ENCODE measurements around the gene PARVG. TPM values are rescaled to one million over a fixed set of nuclear protein-coding genes. Genes with fewer than 3 reads are reported as not detected.

PARVG gene
- total and polyA plus RNA-seq, 2 of the 8 experiments (the other 6 are each of a cell fraction or from before 2014, with no cell fraction given) = 0.37 to 1.5 TPM

- CTCF ChIA-PET (ENCODE audit: partially characterized antibody) = interaction anchor here (0.6 to 1.4 kb wide), 2 partner anchors 105 to 608 kb away, joined by 5 to 6 read pairs; no protein-coding TSS in a partner anchor
- WGBS, 2 experiments (ENCODE audit: extremely low coverage in 1 of 2, insufficient coverage in 1 of 2, insufficient read length in 1 of 2, insufficient replicate concordance in 2 of 2, low coverage in 1 of 2, low lambda C conversion rate in 2 of 2, missing lambda C conversion rate in 1 of 2) = 94% methylated on average over 9 of the region's 12 CpGs; no CpG with 5 or more reads in 1 of the 2 experiments
These were observed 7.0 kb downstream of the PARVG start for GRCh38 chr22:44187652-44188230.

More at GRCh38 chr22:44187652-44188230, 7.0 kb downstream of the PARVG start:
- Histone ChIP-seq H3K79me2 (ENCODE audit: control insufficient read depth in 1 of 2, insufficient read depth in 2 of 2, low read length in 2 of 2) (no peaks in the 10 kb centered on the region), H3K9ac (replicated peaks in 1 of 4; ENCODE audit: extremely low read depth in 1 of 4, low read depth in 3 of 4, low read length in 3 of 4) (no peak overlapping the region), H3K56ac (replicated peaks; ENCODE audit: insufficient read length, low read depth, low read length) (no peak overlapping the region), H2BK120ac (replicated peaks; ENCODE audit: low read depth, low read length) (no peak overlapping the region), H2BK12ac (ENCODE audit: low read depth, low read length) (no peak overlapping the region), H4K8ac (ENCODE audit: extremely low read depth, insufficient read depth, low read length) (0 out of 2 replicates have a peak overlapping the region, but pooled peaks have one; percentile 57), H2BK5ac (ENCODE audit: low read depth, low read length) (no peak overlapping the region), H3K23me2 (ENCODE audit: low read depth, low read length) (no peaks in the 10 kb centered on the region), H3K4ac (replicated peaks; ENCODE audit: insufficient read length, low read depth, low read length) (no peak overlapping the region), H3K27me3 (replicated peaks in 1 of 4; ENCODE audit: control insufficient read depth in 3 of 4, extremely low read depth in 1 of 4, insufficient read depth in 3 of 4, low read length in 3 of 4) (no peaks in the 10 kb centered on the region), H3K23ac (ENCODE audit: insufficient read length) (no peak overlapping the region), H3K4me2 (ENCODE audit: insufficient read depth in 1 of 2, low read depth in 2 of 2, low read length in 2 of 2) (no peak overlapping the region), H3K9me3 (ENCODE audit: insufficient read depth in 2 of 2, low read depth in 1 of 2, low read length in 1 of 2) (no peaks in the 10 kb centered on the region), H2AK5ac (ENCODE audit: low read depth, low read length) (no peak overlapping the region), H3K36me3 (ENCODE audit: control insufficient read depth in 2 of 4, insufficient read depth in 4 of 4, low read length in 3 of 4) (no peaks in the 10 kb centered on the region), H2BK15ac (ENCODE audit: low read length) (no peak overlapping the region), H3K79me1 (ENCODE audit: low read depth, low read length) (no peaks in the 10 kb centered on the region), H3K27ac (ENCODE audit: low read depth, low read length) (no peak overlapping the region), H2AFZ (ENCODE audit: low read length) (no peak overlapping the region), H4K20me1 (replicated peaks in 1 of 2; ENCODE audit: control insufficient read depth in 1 of 2, insufficient read depth in 2 of 2, low read length in 2 of 2) (no peaks in the 10 kb centered on the region), H3K14ac (ENCODE audit: insufficient read length) (no peak overlapping the region), H4K91ac (replicated peaks; ENCODE audit: insufficient read length, low read length) (no peak overlapping the region), H3K4me3 (ENCODE audit: extremely low read depth in 1 of 4, insufficient read depth in 2 of 4, low read depth in 3 of 4, low read length in 4 of 4) (no peak overlapping the region), H3K18ac (ENCODE audit: extremely low read depth, low read length) (no peak overlapping the region), H3K4me1 (replicated peaks in 1 of 4; ENCODE audit: control insufficient read depth in 3 of 4, insufficient read depth in 4 of 4, low read length in 3 of 4) (peaks cover 0 to 6% (median 0%) of the 10 kb centered on the region in 4 experiments; a peak in 1 of 7 replicates), H2BK20ac (ENCODE audit: low read length) (no peak overlapping the region), H4K5ac (ENCODE audit: insufficient read length, low read depth, low read length) (no peak overlapping the region)
- no peak for TF ChIP-seq YY1 (IDR thresholded peaks at IDR 0.05; ENCODE audit: low read depth, low read length)
- no peak for TF ChIP-seq CBX8 (IDR thresholded peaks at IDR 0.05; ENCODE audit: borderline replicate concordance, low read depth, low read length)
- TF ChIP-seq FOSL1 (IDR thresholded peaks at IDR 0.05; ENCODE audit: insufficient read depth, low read depth, low read length) = no peak
- no peak for TF ChIP-seq SP4 (IDR thresholded peaks at IDR 0.05; ENCODE audit: low read length)
- TF ChIP-seq TAF7 (optimal IDR thresholded peaks at IDR 0.05; ENCODE audit: borderline replicate concordance, low read depth, low read length) = no peak
- no peak for TF ChIP-seq JUN (IDR thresholded peaks at IDR 0.05; ENCODE audit: low read depth, low read length)
- no peak for TF ChIP-seq BACH1 (IDR thresholded peaks at IDR 0.05; ENCODE audit: low read length)
- no peak for TF ChIP-seq RFX5 (IDR thresholded peaks at IDR 0.05; ENCODE audit: borderline replicate concordance, low read depth, low read length)
- DNase-seq (ENCODE audit: low read depth in 1 of 2, low spot score in 2 of 2) (no peak), FAIRE-seq (no peak)
- POLR2A ChIA-PET (ENCODE audit: partially characterized antibody) = no interaction called here
